Activated B cell treated with CpG ODN at 0.5 μM for 24 hours (primary cell): ENCODE results near the gene SMG9. TPM values are rescaled to one million over a fixed set of nuclear protein-coding genes. Genes with fewer than 3 reads are reported as not detected.

Source experiments
- ATAC-seq: fragments of 200-7000 bp; cut with Tn5 transposase; one replicate; pipeline ENCODE4 v1.10.0; 2021; ENCODE audit warnings: low read depth, mild to moderate bottlenecking, moderate library complexity
- CTCF ChIA-PET: fragments of 350-600 bp; sonication (Branson Sonifier 250); formaldehyde crosslinking; loops from one replicate; lab custom pipeline; 2021; ENCODE audit warnings: antibody characterized with exemption; lab: Charles Lee
- POLR2A ChIA-PET: fragments of 350-600 bp; sonication (Branson Sonifier 250); formaldehyde crosslinking; loops from one replicate; lab custom pipeline; 2021; ENCODE audit warnings: antibody characterized with exemption; lab: Charles Lee
- DNase-seq: peaks from one replicate; pipeline ENCODE4 v3.0.0; 2022
- H3K27ac Mint-ChIP-seq: one replicate; pipeline ENCODE4 v1.8.0; 2020; ENCODE audit warnings: mixed read lengths
- H3K27me3 Mint-ChIP-seq: one replicate; pipeline ENCODE4 v1.8.0; 2021; ENCODE audit warnings: mixed read lengths
- H3K36me3 Mint-ChIP-seq: one replicate; pipeline ENCODE4 v1.8.0; 2021; ENCODE audit warnings: low read depth, mixed read lengths
- H3K4me1 Mint-ChIP-seq: one replicate; pipeline ENCODE4 v1.8.0; 2021; ENCODE audit warnings: mixed read lengths
- H3K4me3 Mint-ChIP-seq: one replicate; pipeline ENCODE4 v1.8.0; 2020; ENCODE audit warnings: mild to moderate bottlenecking, mixed read lengths
- H3K9me3 Mint-ChIP-seq: one replicate; pipeline ENCODE4 v1.8.0; 2020; ENCODE audit warnings: mixed read lengths
- CTCF ChIP-seq: fragments of 200-600 bp; IDR thresholded peaks from one replicate; pipeline ENCODE4 v1.8.0; 2022; ENCODE audit warnings: antibody characterized with exemption, mild to moderate bottlenecking
- intact Hi-C: fragments of 100-400 bp; cut with micrococcal nuclease; formaldehyde crosslinking; loops from one replicate; pipeline ENCODE4 v1.15.1; 2024
- total RNA-seq: library from RNA; stranded (reverse); gene quantifications from 2 replicates; pipeline ENCODE4 v1.2.3, GENCODE V29; 2022

SMG9 gene
- total RNA-seq, 1 donor from 2014 or later = 105 TPM

- ChIA-PET CTCF (interaction anchor here (0.9 to 1.2 kb wide), 2 partner anchors 42 to 69 kb away, joined by 3 to 5 read pairs; no protein-coding TSS in a partner anchor), POLR2A (no interaction called here)
- Mint-ChIP-seq H3K36me3 (peaks cover 90% of the 10 kb centered on the region), H3K4me3 (no peak overlapping the region), H3K27ac (no peak overlapping the region), H3K9me3 (no peaks in the 10 kb centered on the region), H3K4me1 (peaks cover 22% of the 10 kb centered on the region), H3K27me3 (no peaks in the 10 kb centered on the region)
- no peak for TF ChIP-seq CTCF
- ATAC-seq (no peak), DNase-seq (no peak)
- intact Hi-C loops = loop anchor here (10.0 kb wide), 1 partner anchor 188 kb away; no protein-coding TSS in a partner anchor
Measured at GRCh38 chr19:43743059-43743458, 11.7 kb downstream of the SMG9 start.

GRCh38 chr19:43741075-43741825 is 13.5 kb downstream of the SMG9 start:
- H3K27me3 Mint-ChIP-seq = no peaks in the 10 kb centered on the region
- intact Hi-C loops = loop anchor here (10.0 kb wide), 1 partner anchor 186 kb away; no protein-coding TSS in a partner anchor

GRCh38 chr19:43739439-43740235 is 15.1 kb downstream of the SMG9 start:
- DNase-seq = no peak
- H3K36me3 Mint-ChIP-seq = peaks cover 86% of the 10 kb centered on the region
- ChIA-PET CTCF (no interaction called here), POLR2A (interaction anchor here (0.6 kb wide), 1 partner anchor 50 kb away, joined by 3 read pairs; no protein-coding TSS in a partner anchor)
- no peak overlapping the region for H3K4me3 Mint-ChIP-seq
- TF ChIP-seq CTCF = no peak
- no peak overlapping the region for H3K27ac Mint-ChIP-seq
- no peaks in the 10 kb centered on the region for H3K9me3 Mint-ChIP-seq
- no peak for ATAC-seq
- intact Hi-C loops = loop anchor here (10.0 kb wide), 1 partner anchor 185 kb away; no protein-coding TSS in a partner anchor
- peaks cover 1% of the 10 kb centered on the region for H3K4me1 Mint-ChIP-seq
- no peaks in the 10 kb centered on the region for H3K27me3 Mint-ChIP-seq

More at GRCh38 chr19:43741075-43741825, 13.5 kb downstream of the SMG9 start:
- Mint-ChIP-seq H3K4me1 (peaks cover 11% of the 10 kb centered on the region), H3K27ac (no peak overlapping the region), H3K36me3 (peaks cover 91% of the 10 kb centered on the region), H3K4me3 (no peak overlapping the region), H3K9me3 (no peaks in the 10 kb centered on the region)
- TF ChIP-seq CTCF = no peak
- ATAC-seq (no peak), DNase-seq (no peak)
- CTCF ChIA-PET = interaction anchor here (1.1 kb wide), 1 partner anchor 44 kb away, joined by 5 read pairs; no protein-coding TSS in a partner anchor
- POLR2A ChIA-PET = interaction anchor here (1.3 kb wide), 1 partner anchor 37 kb away, joined by 3 read pairs; no protein-coding TSS in a partner anchor

GRCh38 chr19:43738780-43739211 is 16.0 kb downstream of the SMG9 start:
- no peaks in the 10 kb centered on the region for H3K4me1 Mint-ChIP-seq
- no peak for ATAC-seq
- intact Hi-C loops = no loop called here
- no peak for TF ChIP-seq CTCF
- peaks cover 86% of the 10 kb centered on the region for H3K36me3 Mint-ChIP-seq
- no peaks in the 10 kb centered on the region for H3K27me3 Mint-ChIP-seq
- no peaks in the 10 kb centered on the region for H3K9me3 Mint-ChIP-seq
- no peak overlapping the region for H3K4me3 Mint-ChIP-seq
- CTCF ChIA-PET = no interaction called here
- DNase-seq = no peak
- no peak overlapping the region for H3K27ac Mint-ChIP-seq
- POLR2A ChIA-PET = no interaction called here
